ENCODE results near the gene CCL1. TPM values are rescaled to one million over a fixed set of nuclear protein-coding genes. Genes with fewer than 3 reads are reported as not detected.

Gene CCL1, protein sequence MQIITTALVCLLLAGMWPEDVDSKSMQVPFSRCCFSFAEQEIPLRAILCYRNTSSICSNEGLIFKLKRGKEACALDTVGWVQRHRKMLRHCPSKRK
- not detected for polyA plus RNA-seq

DNA sequence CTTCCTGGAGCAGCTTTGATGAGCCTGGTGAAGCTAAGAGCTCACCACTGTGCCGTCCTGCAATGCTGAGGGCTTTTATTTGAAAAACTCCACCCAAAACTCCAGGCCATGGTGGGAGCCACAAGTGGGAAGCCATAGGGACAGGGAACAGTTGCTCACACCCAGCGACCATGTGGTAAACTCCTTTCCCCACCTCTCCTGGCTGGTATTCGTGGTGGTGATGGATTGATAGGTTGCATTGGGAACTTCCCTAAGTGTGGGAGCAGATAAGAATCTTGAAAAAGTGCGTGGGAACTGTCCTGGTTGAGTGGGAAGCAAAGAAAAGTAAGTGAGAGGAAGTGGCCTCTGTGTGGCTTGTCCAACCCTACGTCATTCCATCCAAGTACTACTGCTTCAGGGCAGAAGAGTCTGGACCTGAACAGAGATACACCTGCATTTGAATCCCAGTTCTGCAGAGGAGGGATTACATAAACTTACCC, at the start of gene CCL1:
Gene CCL1, minus strand, starts transcription at position 51 of the 479 bp plus-strand sequence. CDS start 72 bp downstream, outside the sequence.
- DNase-seq: no peak
- Mint-ChIP-seq H3K9me3 (no peaks in the 10 kb centered on the region), H3K4me3 (no peak within 1 kb of the TSS), H3K27ac (peak within 1 kb of the TSS in 1 of 6 donors; percentile 22), H3K27me3 (ENCODE audit: low read depth in 3 of 3) (peaks cover 0 to 3% (median 2%) of the 10 kb centered on the region in 3 donors), H3K4me1 (peaks cover 5 to 19% of the 10 kb centered on the region in 2 donors), H3K36me3 (no peaks in the 10 kb centered on the region)

DNA sequence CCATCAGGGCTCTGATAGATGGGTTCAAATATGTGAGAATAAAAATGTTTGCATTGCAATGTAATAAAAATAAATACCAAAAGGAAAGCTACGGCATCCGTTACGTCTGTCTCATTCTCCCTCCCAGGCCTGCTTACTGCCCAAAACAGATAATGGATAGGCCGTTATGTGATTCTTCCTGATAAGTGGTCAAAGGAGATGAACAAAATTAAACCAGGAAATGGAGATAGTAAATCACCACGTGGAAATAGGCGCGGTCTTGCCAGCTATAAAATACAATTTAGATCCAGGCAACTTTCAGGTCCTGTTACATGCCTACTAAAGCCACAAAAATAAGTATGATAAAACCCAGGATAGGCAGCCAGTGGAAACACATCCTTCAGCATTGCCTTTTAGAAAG, 49.5 kb upstream of the CCL1 start:
- H3K27me3 Mint-ChIP-seq (ENCODE audit: low read depth in 3 of 3): peaks cover 5 to 8% (median 7%) of the 10 kb centered on the region in 3 donors
- DNase-seq: no peak
- H3K36me3 Mint-ChIP-seq: no peaks in the 10 kb centered on the region
- no peaks in the 10 kb centered on the region for H3K4me1 Mint-ChIP-seq
- H3K27ac Mint-ChIP-seq: no peak overlapping the region
- H3K4me3 Mint-ChIP-seq: no peak overlapping the region
- no peaks in the 10 kb centered on the region for H3K9me3 Mint-ChIP-seq

DNA sequence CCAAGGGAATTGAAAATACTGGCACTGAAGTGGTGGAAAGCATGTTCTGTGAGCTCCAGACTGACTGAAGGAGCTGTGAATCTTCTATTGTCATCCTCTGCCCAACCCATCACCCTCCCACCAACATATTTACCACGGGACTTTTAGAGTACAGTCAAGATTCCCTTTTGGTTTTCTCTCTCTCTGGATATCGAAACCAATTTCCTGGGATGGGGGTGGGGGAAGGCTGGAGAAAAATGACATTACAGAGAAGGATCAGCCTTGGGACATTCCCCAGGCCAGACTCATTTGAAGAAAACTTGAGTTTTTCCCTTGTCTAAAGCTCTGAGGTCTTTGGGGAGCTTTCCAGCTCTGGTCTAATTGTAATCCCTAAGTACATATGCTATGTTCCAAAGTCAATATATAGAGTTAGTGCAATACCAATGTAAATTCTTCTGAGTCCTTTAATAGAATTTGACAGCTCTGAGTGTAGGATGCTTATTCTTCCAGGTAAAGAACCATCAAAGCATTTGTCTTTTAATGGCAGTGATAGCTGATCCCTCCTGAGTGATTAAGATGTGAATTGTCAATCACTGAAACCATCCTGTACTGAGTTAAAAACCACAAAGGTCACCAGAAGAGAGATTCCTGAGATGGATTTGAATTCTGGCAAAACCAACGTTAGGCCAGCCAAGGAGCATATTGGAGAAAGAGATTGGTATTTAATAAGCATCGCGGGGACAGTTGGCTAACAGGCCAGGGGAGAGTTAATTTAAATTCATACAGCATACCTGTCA, 48.8 kb upstream of the CCL1 start:
- no peak overlapping the region for H3K4me3 Mint-ChIP-seq
- peaks cover 5 to 9% (median 7%) of the 10 kb centered on the region in 3 donors for H3K27me3 Mint-ChIP-seq (ENCODE audit: low read depth in 3 of 3)
- no peak overlapping the region for H3K27ac Mint-ChIP-seq
- no peaks in the 10 kb centered on the region for H3K36me3 Mint-ChIP-seq
- no peak for DNase-seq
- H3K4me1 Mint-ChIP-seq: no peaks in the 10 kb centered on the region
- no peaks in the 10 kb centered on the region for H3K9me3 Mint-ChIP-seq

DNA sequence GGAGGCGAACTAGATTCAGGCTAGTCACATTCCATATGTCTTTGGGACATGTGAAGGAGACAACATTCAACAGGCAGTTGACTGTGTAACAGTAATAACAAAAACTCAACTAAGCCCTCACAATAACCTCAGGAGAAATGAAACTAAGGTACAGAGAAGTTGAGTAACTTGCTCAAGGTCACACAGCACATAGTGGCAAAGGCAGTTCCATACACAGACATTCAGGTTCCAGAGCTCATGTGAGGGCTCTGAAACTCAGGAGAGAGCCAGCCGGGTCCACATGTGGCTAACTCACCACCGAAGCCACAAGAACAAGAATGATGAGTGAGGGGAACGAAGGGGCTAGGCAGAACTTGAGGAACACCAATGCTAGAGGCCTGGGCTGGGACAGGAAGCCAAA, 46.3 kb upstream of the CCL1 start:
- no peak overlapping the region for H3K4me3 Mint-ChIP-seq
- no peaks in the 10 kb centered on the region for H3K36me3 Mint-ChIP-seq
- peaks cover 5 to 6% (median 5%) of the 10 kb centered on the region in 3 donors for H3K27me3 Mint-ChIP-seq (ENCODE audit: low read depth in 3 of 3)

DNA sequence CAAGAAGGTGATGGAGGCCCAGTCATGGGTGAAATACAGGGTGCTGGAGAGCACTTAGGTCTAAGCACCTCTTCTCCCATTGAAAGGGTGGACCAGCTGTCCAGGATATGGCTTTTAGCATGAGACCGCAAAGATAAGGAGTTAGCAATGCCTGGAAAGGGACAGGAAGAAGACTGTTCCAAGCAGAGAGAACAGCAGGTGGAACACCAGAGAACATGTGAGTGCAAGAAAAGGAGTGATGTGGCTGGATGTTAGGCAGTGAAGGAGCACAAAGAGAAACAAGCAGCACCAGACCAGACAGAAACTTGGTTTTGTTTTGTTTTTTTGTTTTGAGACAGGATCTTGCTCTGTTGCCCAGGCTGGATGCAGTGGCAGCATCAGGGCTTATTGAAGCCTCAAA, 45.4 kb upstream of the CCL1 start:
- no peaks in the 10 kb centered on the region for H3K9me3 Mint-ChIP-seq
- H3K27me3 Mint-ChIP-seq (ENCODE audit: low read depth in 3 of 3): peaks cover 4 to 5% (median 5%) of the 10 kb centered on the region in 3 donors
- no peak overlapping the region for H3K4me3 Mint-ChIP-seq

More for the DNA sequence above, 46.3 kb upstream of the CCL1 start:
- no peaks in the 10 kb centered on the region for H3K9me3 Mint-ChIP-seq
- H3K27ac Mint-ChIP-seq: no peak overlapping the region
- no peak for DNase-seq
- H3K4me1 Mint-ChIP-seq: no peaks in the 10 kb centered on the region

DNA sequence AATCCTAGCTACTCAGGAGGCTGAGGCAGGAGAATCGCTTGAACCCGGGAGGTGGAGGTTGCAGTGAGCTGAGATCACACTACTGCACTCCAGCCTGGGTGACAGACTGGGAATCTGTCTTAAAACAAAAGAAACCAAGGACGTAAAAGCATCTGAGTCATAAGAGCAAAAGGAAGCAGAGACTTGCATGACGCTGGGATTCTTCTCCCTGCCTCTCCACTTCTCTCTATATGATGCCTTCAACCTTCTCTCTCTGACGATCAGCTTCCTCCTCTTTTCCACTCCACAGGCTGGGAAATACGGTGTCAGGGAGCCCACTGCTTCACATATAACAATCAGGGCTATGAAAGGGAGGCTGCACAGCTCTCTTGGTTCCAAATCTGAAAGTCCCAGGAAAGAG, 43.2 kb upstream of the CCL1 start:
- no peak overlapping the region for H3K27ac Mint-ChIP-seq
- no peaks in the 10 kb centered on the region for H3K36me3 Mint-ChIP-seq
- H3K9me3 Mint-ChIP-seq: no peaks in the 10 kb centered on the region
- peaks cover 4 to 5% (median 5%) of the 10 kb centered on the region in 3 donors for H3K27me3 Mint-ChIP-seq (ENCODE audit: low read depth in 3 of 3)
- no peaks in the 10 kb centered on the region for H3K4me1 Mint-ChIP-seq
- H3K4me3 Mint-ChIP-seq: no peak overlapping the region
- DNase-seq: no peak

More for the DNA sequence above, 45.4 kb upstream of the CCL1 start:
- Mint-ChIP-seq H3K4me1 (no peaks in the 10 kb centered on the region), H3K27ac (no peak overlapping the region), H3K36me3 (no peaks in the 10 kb centered on the region)
- DNase-seq: no peak

DNA sequence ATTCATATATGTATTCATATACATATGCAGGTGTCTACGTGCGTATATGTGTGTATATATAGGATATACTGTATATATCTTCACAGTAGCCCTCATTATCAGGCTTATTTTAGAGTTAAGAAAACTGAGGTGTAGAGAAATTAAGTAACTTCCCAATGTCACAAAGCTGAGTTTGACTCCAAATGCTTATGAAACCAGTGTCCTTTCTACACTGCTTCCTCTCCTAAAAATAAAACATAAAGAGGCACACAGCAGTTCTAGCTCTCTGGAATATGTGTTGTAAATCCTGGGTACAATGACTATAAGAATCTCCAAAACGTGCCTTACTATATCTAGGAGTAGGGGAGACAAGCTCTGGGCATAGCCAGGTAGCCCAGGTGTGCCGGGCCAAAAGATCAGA, 40.0 kb upstream of the CCL1 start:
- peaks cover 0 to 2% of the 10 kb centered on the region in 2 donors for H3K4me1 Mint-ChIP-seq
- H3K36me3 Mint-ChIP-seq: no peaks in the 10 kb centered on the region
- no peak overlapping the region for H3K4me3 Mint-ChIP-seq
- no peaks in the 10 kb centered on the region for H3K9me3 Mint-ChIP-seq
- peaks cover 1 to 3% (median 2%) of the 10 kb centered on the region in 3 donors for H3K27me3 Mint-ChIP-seq (ENCODE audit: low read depth in 3 of 3)
- no peak overlapping the region for H3K27ac Mint-ChIP-seq
- no peak for DNase-seq

DNA sequence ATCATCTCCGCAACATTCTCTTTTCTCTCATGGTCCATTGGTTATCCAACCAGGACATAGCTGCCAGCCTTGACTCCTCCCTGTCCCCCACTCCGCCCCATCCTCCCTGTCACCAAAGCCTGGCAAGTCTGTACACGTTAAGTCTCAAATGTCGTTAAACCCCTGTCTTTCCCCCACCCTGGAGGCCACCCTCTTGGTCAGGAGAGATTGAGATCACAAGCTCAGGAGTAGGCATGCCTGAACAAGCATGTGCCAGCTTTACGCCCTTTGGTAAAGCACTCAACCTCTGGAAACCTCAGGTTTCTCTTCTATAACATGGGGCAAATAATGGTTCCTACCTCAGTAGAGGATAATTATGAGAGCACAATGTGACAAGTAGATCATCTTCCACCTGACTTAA, 38.1 kb upstream of the CCL1 start:
- DNase-seq: no peak
- H3K4me3 Mint-ChIP-seq: no peak overlapping the region
- no peak overlapping the region for H3K27ac Mint-ChIP-seq
- H3K9me3 Mint-ChIP-seq: no peaks in the 10 kb centered on the region
- H3K27me3 Mint-ChIP-seq (ENCODE audit: low read depth in 3 of 3): no peaks in the 10 kb centered on the region
- H3K36me3 Mint-ChIP-seq: no peaks in the 10 kb centered on the region
- peaks cover 0 to 2% of the 10 kb centered on the region in 2 donors for H3K4me1 Mint-ChIP-seq

DNA sequence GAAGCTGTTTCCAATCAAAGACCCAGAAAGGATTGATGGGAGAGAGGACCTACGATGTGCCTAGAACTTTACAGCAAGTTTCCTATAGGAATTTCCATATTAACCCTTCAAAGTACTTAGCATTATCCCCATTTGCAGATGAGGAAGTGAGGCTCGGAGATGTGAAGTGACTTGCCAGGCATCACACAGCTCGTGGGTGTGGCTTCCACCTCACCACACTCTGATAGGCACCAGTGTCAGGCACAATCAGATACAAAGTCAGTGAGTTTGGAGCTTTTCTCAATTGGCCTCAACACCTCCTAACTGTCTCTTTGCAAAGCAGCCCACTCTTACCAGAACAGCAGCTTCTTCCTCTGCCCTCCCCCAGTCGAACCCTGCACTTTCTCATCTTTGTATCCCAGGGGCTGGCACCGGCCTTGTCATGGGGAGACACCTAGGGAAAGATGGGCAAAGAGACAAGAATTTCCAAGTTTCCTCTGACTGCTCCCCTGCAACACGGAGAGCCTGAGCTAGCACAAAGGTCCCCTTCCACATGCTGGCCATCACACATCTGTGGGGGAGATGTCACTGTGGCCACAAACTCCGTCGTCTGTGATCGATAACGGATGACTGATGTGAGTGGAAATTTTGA, 37.4 kb upstream of the CCL1 start:
- H3K36me3 Mint-ChIP-seq: no peaks in the 10 kb centered on the region
- H3K4me1 Mint-ChIP-seq: peaks cover 0 to 2% of the 10 kb centered on the region in 2 donors
- no peak overlapping the region for H3K27ac Mint-ChIP-seq
- H3K27me3 Mint-ChIP-seq (ENCODE audit: low read depth in 3 of 3): peaks cover 0 to 1% (median 0%) of the 10 kb centered on the region in 3 donors
- no peaks in the 10 kb centered on the region for H3K9me3 Mint-ChIP-seq
- H3K4me3 Mint-ChIP-seq: no peak overlapping the region
- DNase-seq: no peak

DNA sequence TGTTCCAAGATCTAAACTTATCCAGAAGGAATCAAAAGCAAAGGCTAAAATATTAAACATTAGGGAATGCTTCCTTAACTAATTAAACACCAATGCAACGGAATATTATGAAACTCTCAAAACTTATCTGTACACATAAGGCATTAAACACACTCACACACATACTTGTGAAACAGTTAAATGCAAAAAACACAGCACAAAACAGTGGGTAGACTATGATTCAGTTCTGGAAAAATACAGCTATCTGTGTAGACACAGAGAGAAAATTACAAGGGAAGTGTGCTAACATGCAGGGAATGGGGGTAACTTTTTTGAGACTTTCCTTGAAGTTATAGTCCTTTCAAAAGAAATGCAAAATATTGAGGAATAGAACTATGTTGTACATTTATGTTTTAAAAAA, 36.7 kb upstream of the CCL1 start:
- H3K4me3 Mint-ChIP-seq: no peak overlapping the region
- peaks cover 0 to 4% (median 0%) of the 10 kb centered on the region in 3 donors for H3K27me3 Mint-ChIP-seq (ENCODE audit: low read depth in 3 of 3)
- H3K4me1 Mint-ChIP-seq: peaks cover 0 to 2% of the 10 kb centered on the region in 2 donors
- no peak overlapping the region for H3K27ac Mint-ChIP-seq
- no peaks in the 10 kb centered on the region for H3K9me3 Mint-ChIP-seq
- no peak for DNase-seq
- H3K36me3 Mint-ChIP-seq: no peaks in the 10 kb centered on the region

DNA sequence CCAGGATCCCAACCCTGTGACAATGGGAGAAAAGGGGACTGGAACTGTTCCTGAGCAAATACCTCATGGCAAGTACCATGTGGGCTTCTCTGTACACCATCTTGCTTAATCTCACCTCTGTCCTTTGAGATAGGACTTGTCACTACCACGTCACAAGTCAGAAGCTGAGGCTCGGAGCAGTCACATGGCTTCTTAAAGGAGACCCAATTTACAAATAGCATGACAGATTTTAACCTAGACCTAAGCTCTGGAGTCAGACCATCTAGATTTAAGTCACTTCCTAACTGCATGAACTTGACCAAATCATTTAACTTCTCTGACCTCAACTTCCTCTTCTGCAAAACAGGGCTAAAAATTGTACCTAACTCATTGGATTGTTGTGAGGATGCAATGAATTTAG, 36.0 kb upstream of the CCL1 start:
- Mint-ChIP-seq H3K4me1 (peaks cover 0 to 2% of the 10 kb centered on the region in 2 donors), H3K36me3 (no peaks in the 10 kb centered on the region), H3K9me3 (no peaks in the 10 kb centered on the region), H3K27ac (no peak overlapping the region), H3K4me3 (no peak overlapping the region), H3K27me3 (ENCODE audit: low read depth in 3 of 3) (peaks cover 0 to 4% (median under 1%) of the 10 kb centered on the region in 3 donors)
- DNase-seq: no peak

DNA sequence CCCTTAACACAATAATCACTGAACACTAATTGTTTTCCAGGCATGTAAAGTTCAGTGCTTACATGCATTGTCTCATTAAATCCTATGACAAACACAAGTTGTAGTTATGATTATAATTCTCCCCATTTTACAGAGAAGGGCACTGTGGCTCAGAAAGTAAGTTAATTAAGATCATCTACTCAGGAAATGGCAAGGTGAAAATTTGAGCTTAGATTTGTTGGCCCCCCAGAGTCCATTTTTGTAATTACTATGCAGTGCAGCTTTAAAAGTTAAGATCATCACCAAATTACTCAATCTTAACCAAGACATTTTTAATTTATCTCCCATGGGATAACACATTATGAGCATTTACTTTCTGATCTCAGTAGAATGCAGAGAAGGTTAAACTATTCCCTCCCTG, 34.2 kb upstream of the CCL1 start:
- no peaks in the 10 kb centered on the region for H3K36me3 Mint-ChIP-seq
- H3K4me3 Mint-ChIP-seq: no peak overlapping the region
- H3K27me3 Mint-ChIP-seq (ENCODE audit: low read depth in 3 of 3): peaks cover 0 to 4% (median 1%) of the 10 kb centered on the region in 3 donors
- peaks cover 0 to 2% of the 10 kb centered on the region in 2 donors for H3K4me1 Mint-ChIP-seq
- no peaks in the 10 kb centered on the region for H3K9me3 Mint-ChIP-seq
- no peak overlapping the region for H3K27ac Mint-ChIP-seq
- no peak for DNase-seq

DNA sequence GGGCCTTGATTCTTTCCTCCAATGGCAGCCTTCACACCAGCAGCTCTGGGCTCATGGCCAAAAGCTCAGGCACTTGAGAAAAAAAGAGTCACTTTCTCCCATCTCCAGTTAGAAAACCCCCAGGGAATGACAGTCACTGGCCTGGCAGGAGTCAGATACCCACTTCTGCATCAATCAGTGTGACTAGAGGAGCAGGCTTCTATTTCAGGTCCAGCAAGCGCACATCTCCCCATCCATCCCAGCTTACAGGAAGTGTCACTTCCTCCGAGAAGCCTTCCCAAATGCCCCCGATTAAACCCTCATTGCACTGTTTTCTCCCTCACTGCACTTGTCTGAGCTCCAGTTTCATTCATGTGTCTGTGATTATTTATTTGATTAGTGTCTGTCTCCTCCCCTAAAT, 30.4 kb upstream of the CCL1 start:
- Mint-ChIP-seq H3K4me3 (no peak overlapping the region), H3K4me1 (peaks cover 2 to 11% of the 10 kb centered on the region in 2 donors), H3K27me3 (ENCODE audit: low read depth in 3 of 3) (peaks cover 0 to 7% (median 6%) of the 10 kb centered on the region in 3 donors), H3K36me3 (no peaks in the 10 kb centered on the region), H3K27ac (no peak overlapping the region), H3K9me3 (no peaks in the 10 kb centered on the region)
- no peak for DNase-seq

DNA sequence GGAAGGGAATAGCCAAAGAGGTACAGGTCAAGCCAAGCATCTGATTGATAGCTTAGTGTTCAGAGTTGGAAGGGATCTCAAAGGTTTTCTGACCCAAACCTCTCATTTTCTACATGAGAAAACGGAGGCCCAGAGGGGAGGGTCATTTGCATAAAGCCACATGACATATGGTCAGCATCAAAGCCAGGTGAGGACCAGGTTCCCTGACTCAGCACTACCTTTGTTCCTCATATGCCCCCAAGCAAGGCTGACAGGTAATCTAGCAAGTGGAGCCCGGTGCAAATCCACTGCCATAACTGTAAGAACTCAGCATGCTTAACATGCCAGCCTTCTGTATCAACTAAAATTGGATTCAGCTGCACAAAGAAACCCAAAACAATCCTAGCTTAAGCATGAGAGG, 28.2 kb upstream of the CCL1 start:
- Mint-ChIP-seq H3K9me3 (no peaks in the 10 kb centered on the region), H3K4me3 (no peak overlapping the region), H3K27me3 (ENCODE audit: low read depth in 3 of 3) (peaks cover 0 to 9% (median 6%) of the 10 kb centered on the region in 3 donors), H3K27ac (no peak overlapping the region), H3K36me3 (no peaks in the 10 kb centered on the region), H3K4me1 (peaks cover 2 to 17% of the 10 kb centered on the region in 2 donors)
- DNase-seq: no peak

Measured in immature natural killer cell (primary cell).